Heart right ventricle (tissue), 16 donors: Measurements from ENCODE around the gene CERS6. TPM values are rescaled to one million over a fixed set of nuclear protein-coding genes. Genes with fewer than 3 reads are reported as not detected.

Source experiments
- ATAC-seq, 8 donors: fragments of 200-7000 bp; cut with Tn5 transposase; one replicate each; pipeline ENCODE4 v1.9.1; 2020; ENCODE audit warnings: mild to moderate bottlenecking in 8 of 8, moderate library complexity in 8 of 8, moderate number of reproducible peaks in 1 of 8
- DNase-seq, 2 donors: peaks; one replicate each; pipeline ENCODE4 v3.0.0-alpha.2; 2020
- H3K27ac ChIP-seq, 10 donors: fragments of 200-600 bp; sonication (generic) in 2 of 10; one replicate each; pipeline versions ENCODE4 v1.5.0 to v1.8.0; 2020 to 2022; ENCODE audit warnings: mild to moderate bottlenecking in 3 of 10
- H3K27me3 ChIP-seq, 7 donors: fragments of 200-600 bp; one replicate each; pipeline ENCODE4 v1.8.0; 2021 to 2022; ENCODE audit warnings: mild to moderate bottlenecking in 2 of 7
- H3K36me3 ChIP-seq, 9 donors: fragments of 200-600 bp; sonication (generic) in 1 of 9; one replicate each; pipeline versions ENCODE4 v1.5.0 to v1.8.0; 2020 to 2022; ENCODE audit warnings: mild to moderate bottlenecking in 2 of 9
- H3K4me1 ChIP-seq, 9 donors: fragments of 200-600 bp; sonication (generic) in 1 of 9; one replicate each; pipeline versions ENCODE4 v1.5.0 to v1.8.0; 2020 to 2022; ENCODE audit warnings: mild to moderate bottlenecking in 4 of 9
- H3K4me3 ChIP-seq, 10 donors: fragments of 200-600 bp; sonication (generic) in 2 of 10; one replicate each; pipeline versions ENCODE4 v1.5.0 to v1.8.0; 2020 to 2022; ENCODE audit warnings: mild to moderate bottlenecking in 7 of 10, moderate library complexity in 2 of 10
- H3K9me3 ChIP-seq, 11 donors: fragments of 200-600 bp in 10 of 11; sonication (generic) in 2 of 11; one replicate each; pipeline versions ENCODE4 v1.5.0 to v1.8.0; 2013 to 2022; ENCODE audit warnings: mild to moderate bottlenecking in 2 of 11, control low read depth in 1 of 11, moderate library complexity in 1 of 11
- WGBS, 2 donors: extraction: QIAGEN DNeasy Blood & Tissue Kit; methylation state at CpG; one replicate each; pipeline ENCODE4 v1.1.7; 2013; ENCODE audit warnings: inconsistent platforms in 1 of 2; 5-methylcytosine and 5-hydroxymethylcytosine counted together
- intact Hi-C, 10 donors: fragments of 100-400 bp; cut with DNase I; formaldehyde crosslinking; loops; one replicate each; pipeline versions ENCODE4 v1.11.1 to v1.14.2; 2022
- polyA plus RNA-seq, 2 donors: library from polyadenylated mRNA; stranded (reverse); fragments of 200-250 nt; gene quantifications; one replicate each; pipeline ENCODE4 v1.2.3, GENCODE V29; 2013
- total RNA-seq, 10 donors: library from RNA; stranded (reverse); fragmentation: NEBNext Ultra II Directional in 3 of 10; extraction: Animal tissue kit (Norgen Biotek cat#: 25700) in 3 of 10; gene quantifications; one replicate each; pipeline versions ENCODE4 v1.2.1 to v1.2.4, GENCODE V29; 2021 to 2023
- TF ChIP-seq, protein P1 (sequence below), 9 donors: fragments of 200-600 bp; sonication (generic) in 2 of 9; IDR thresholded peaks; one replicate each; pipeline versions ENCODE4 v1.5.0 to v1.8.0; 2021 to 2022; ENCODE audit warnings: antibody characterized with exemption in 9 of 9, mild to moderate bottlenecking in 5 of 9, moderate library complexity in 1 of 9
- donor health status: Arrhythmogenic right ventricular cardiomyopathy.
- donor health status: ischemic (EF 13 %, LVEDD 7.1; RV severe dilation, severe dysfunction).
- donor health status: healthy with polysubstance abuse.
- donor health status: DM: no; HTN: yes; CAD: no.
- donor health status: DM: no; HTN: no; CAD: no.
- donor health status: ischemic (EF 25% LVEDD 6.9; RV normal size, moderate dysfunction).
- donor health status: ischemic (EF 25% LVEDD 5.7; RV mildly dilated, moderate dysfunction).
- donor health status: healthy.
- donor health status: DM: yes; HTN: yes; CAD: no.
- donor health status: Ischemic cardiomyopathy.
- donor health status: ischemic (EF 35%, LVEDD 5.7; RV mildly dilated, moderate dysfunction).
- donor health status: nonischemic (EF 11% LVEDD 7.7; RV severe dilation, severe dysfunction).
- donor health status: DM: yes; HTN: yes; CAD: no.
- donor health status: PGD.
- donor health status: ischemic (EF 29% LVEDD 5.4; RV normal size, mild dysfunction).
- donor health status: nonischemic (EF 23%, LVEDD 6.1; RV moderate dilation, normal function).

Gene CERS6
- total and polyA plus RNA-seq, 12 donors, result 20.5 to 76.3 (median 56.1) TPM

DNA sequence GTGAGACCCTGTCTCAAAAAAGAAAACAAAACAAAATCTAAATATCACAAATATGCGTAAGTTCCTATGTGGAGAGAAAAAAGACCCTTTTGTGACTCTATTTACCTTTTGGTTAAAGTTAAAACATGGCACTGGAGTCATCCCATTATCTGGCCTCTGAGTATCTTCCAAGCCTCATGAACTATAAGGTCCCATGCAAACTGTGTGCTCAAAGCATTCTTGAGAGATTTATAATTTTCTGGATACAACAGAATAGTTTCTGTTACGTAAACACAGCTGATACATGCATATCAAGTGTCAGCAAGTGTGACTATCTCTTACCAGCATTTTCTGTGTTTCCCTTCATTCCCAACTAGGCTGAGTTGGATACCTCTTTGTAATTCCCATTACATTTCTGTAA, 337.5 kb downstream of the CERS6 start:
- DNase-seq (no peak), ATAC-seq (no peak)
- 27 to 31% methylated on average over 2 of the region's 2 CpGs for WGBS, 2 donors
- H3K9me3 ChIP-seq, result no peaks in the 10 kb centered on the region
- no peaks in the 10 kb centered on the region for H3K27me3 ChIP-seq
- no peaks in the 10 kb centered on the region for H3K36me3 ChIP-seq
- TF ChIP-seq, protein P1, sequence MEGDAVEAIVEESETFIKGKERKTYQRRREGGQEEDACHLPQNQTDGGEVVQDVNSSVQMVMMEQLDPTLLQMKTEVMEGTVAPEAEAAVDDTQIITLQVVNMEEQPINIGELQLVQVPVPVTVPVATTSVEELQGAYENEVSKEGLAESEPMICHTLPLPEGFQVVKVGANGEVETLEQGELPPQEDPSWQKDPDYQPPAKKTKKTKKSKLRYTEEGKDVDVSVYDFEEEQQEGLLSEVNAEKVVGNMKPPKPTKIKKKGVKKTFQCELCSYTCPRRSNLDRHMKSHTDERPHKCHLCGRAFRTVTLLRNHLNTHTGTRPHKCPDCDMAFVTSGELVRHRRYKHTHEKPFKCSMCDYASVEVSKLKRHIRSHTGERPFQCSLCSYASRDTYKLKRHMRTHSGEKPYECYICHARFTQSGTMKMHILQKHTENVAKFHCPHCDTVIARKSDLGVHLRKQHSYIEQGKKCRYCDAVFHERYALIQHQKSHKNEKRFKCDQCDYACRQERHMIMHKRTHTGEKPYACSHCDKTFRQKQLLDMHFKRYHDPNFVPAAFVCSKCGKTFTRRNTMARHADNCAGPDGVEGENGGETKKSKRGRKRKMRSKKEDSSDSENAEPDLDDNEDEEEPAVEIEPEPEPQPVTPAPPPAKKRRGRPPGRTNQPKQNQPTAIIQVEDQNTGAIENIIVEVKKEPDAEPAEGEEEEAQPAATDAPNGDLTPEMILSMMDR (IDR thresholded peaks at IDR 0.05), result no peak
- H3K4me3 ChIP-seq, result no peak overlapping the region
- intact Hi-C loops, result no loop called here
- H3K27ac ChIP-seq, result no peak overlapping the region
- H3K4me1 ChIP-seq, result peaks cover 0 to 39% (median 17%) of the 10 kb centered on the region in 9 donors

- whole genome bisulfite sequencing, 2 donors, result 90 to 94% methylated on average over 1 of the region's 1 CpG
- peaks cover 0 to 46% (median 21%) of the 10 kb centered on the region in 9 donors for H3K4me1 ChIP-seq
- no peak overlapping the region for H3K4me3 ChIP-seq
- DNase-seq (no peak), ATAC-seq (no peak)
- no peak overlapping the region for H3K27ac ChIP-seq
- TF ChIP-seq, protein P1 (IDR thresholded peaks at IDR 0.05), result no peak
- H3K36me3 ChIP-seq, result no peaks in the 10 kb centered on the region
- intact Hi-C loops, result no loop called here
- no peaks in the 10 kb centered on the region for H3K9me3 ChIP-seq
- H3K27me3 ChIP-seq, result no peaks in the 10 kb centered on the region
Measured at GRCh38 chr2:168794968-168795367, 338.9 kb downstream of the CERS6 start.

GRCh38 chr2:168796090-168796577, 340.1 kb downstream of the CERS6 start:
- TF ChIP-seq, protein P1 (IDR thresholded peaks at IDR 0.05), result no peak
- DNase-seq, result no peak
- Histone ChIP-seq H3K27me3 (no peaks in the 10 kb centered on the region), H3K36me3 (no peaks in the 10 kb centered on the region), H3K4me1 (peaks cover 0 to 41% (median 21%) of the 10 kb centered on the region in 9 donors), H3K9me3 (no peaks in the 10 kb centered on the region), H3K27ac (peak overlapping the region in 8 of 10 donors; percentile 37 to 86 (median 65)), H3K4me3 (no peak overlapping the region)
- 55 to 62% methylated on average over 9 of the region's 9 CpGs for WGBS, 2 donors
- intact Hi-C loops, result no loop called here
- peak in 5 of 8 donors; percentile 5 to 26 (median 9) for ATAC-seq

- TF ChIP-seq, protein P1 (IDR thresholded peaks at IDR 0.05), result no peak
- intact Hi-C loops, result no loop called here
- peak; percentile 84 to 95 (median 90) for ATAC-seq
- Histone ChIP-seq H3K4me1 (peaks cover 0 to 43% (median 21%) of the 10 kb centered on the region in 9 donors), H3K9me3 (no peaks in the 10 kb centered on the region), H3K27ac (peak overlapping the region in 7 of 10 donors; percentile 37 to 86 (median 69)), H3K27me3 (no peaks in the 10 kb centered on the region), H3K36me3 (no peaks in the 10 kb centered on the region), H3K4me3 (no peak overlapping the region)
- WGBS, 2 donors, result 51 to 67% methylated on average over 8 of the region's 8 CpGs
- DNase-seq, result peak in 1 of 2 donors; percentile 79
Measured at GRCh38 chr2:168796583-168797285, 340.7 kb downstream of the CERS6 start.
